HepG2 (cell line): ENCODE data around the gene SP6.

Source experiments
- SP4 ChIP-seq: sonication (generic); formaldehyde crosslinking; IDR thresholded peaks from 2 replicates; pipeline ENCODE4 v1.8.1; 2023; ENCODE audit warnings: mild to moderate bottlenecking, missing genetic modification reagents
- ZNF615 ChIP-seq: sonication (generic); formaldehyde crosslinking; IDR thresholded peaks from 2 replicates; pipeline ENCODE4 v1.5.0; 2020; ENCODE audit warnings: mild to moderate bottlenecking, missing genetic modification reagents, borderline replicate concordance
- TF ChIP-seq, protein P1 (sequence below): sonication (generic); formaldehyde crosslinking; IDR thresholded peaks from 2 replicates; pipeline ENCODE4 v1.5.0; 2020; ENCODE audit warnings: mild to moderate bottlenecking, missing genetic modification reagents, moderate library complexity

DNA sequence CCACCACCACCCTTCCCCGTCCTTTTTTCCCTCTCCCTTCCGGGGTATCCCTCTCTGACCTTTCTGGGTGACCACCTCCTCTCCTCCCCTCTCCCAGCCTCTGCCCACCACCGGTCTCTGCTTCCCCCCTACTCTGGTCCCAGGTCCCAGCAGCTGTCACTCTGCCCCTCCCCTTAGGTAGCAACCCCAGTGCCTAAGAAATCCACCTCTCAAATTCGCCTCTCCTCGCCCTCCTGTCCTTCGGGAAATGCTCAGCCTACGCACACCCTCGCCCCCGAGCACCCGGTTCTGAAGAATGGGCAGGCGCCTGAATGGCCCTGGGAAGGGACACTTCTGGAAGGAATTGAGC is 775 bp upstream of the SP6 start:
- TF ChIP-seq, protein P1, sequence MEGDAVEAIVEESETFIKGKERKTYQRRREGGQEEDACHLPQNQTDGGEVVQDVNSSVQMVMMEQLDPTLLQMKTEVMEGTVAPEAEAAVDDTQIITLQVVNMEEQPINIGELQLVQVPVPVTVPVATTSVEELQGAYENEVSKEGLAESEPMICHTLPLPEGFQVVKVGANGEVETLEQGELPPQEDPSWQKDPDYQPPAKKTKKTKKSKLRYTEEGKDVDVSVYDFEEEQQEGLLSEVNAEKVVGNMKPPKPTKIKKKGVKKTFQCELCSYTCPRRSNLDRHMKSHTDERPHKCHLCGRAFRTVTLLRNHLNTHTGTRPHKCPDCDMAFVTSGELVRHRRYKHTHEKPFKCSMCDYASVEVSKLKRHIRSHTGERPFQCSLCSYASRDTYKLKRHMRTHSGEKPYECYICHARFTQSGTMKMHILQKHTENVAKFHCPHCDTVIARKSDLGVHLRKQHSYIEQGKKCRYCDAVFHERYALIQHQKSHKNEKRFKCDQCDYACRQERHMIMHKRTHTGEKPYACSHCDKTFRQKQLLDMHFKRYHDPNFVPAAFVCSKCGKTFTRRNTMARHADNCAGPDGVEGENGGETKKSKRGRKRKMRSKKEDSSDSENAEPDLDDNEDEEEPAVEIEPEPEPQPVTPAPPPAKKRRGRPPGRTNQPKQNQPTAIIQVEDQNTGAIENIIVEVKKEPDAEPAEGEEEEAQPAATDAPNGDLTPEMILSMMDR (CRISPR knock-in tag) = no peak
- TF ChIP-seq ZNF615 (CRISPR knock-in tag) (no peak), SP4 (no peak)
